Liver (tissue), 9 donors: ENCODE measurements around the gene OR1F1. TPM values are rescaled to one million over a fixed set of nuclear protein-coding genes. Genes with fewer than 3 reads are reported as not detected.

Experiments used
- DNase-seq: peaks from one replicate; pipeline ENCODE4 v3.0.0-alpha.2; 2017; ENCODE audit warnings: low spot score
- H3K27ac ChIP-seq, 2 donors: one replicate each; pipeline ENCODE4 v1.7.0; 2013; ENCODE audit warnings: inconsistent platforms in 2 of 2, low read length in 2 of 2, control low read depth in 1 of 2, low read depth in 1 of 2, mild to moderate bottlenecking in 1 of 2
- H3K27me3 ChIP-seq, 4 donors: one replicate each; pipeline versions ENCODE4 v1.6.1 to v1.7.0; 2013; ENCODE audit warnings: low read length in 3 of 4, inconsistent platforms in 1 of 4, mild to moderate bottlenecking in 1 of 4, moderate library complexity in 1 of 4; ENCODE audit not compliant: control insufficient read depth in 4 of 4, insufficient read depth in 4 of 4
- H3K36me3 ChIP-seq, 4 donors: one replicate each; pipeline versions ENCODE4 v1.6.1 to v1.7.0; 2013; ENCODE audit warnings: low read length in 3 of 4, mild to moderate bottlenecking in 3 of 4, low read depth in 1 of 4, moderate library complexity in 1 of 4; ENCODE audit not compliant: control insufficient read depth in 4 of 4, insufficient read depth in 3 of 4
- H3K4me1 ChIP-seq, 4 donors: one replicate each; pipeline versions ENCODE4 v1.6.1 to v1.7.0; 2013; ENCODE audit warnings: low read length in 3 of 4, mild to moderate bottlenecking in 3 of 4, moderate library complexity in 1 of 4; ENCODE audit not compliant: control insufficient read depth in 4 of 4, insufficient read depth in 4 of 4
- H3K4me3 ChIP-seq, 3 donors: one replicate each; pipeline versions ENCODE4 v1.6.1 to v1.7.0; 2013; ENCODE audit warnings: low read length in 3 of 3, control low read depth in 1 of 3, low read depth in 1 of 3, mild to moderate bottlenecking in 1 of 3
- H3K9ac ChIP-seq, 2 donors: one replicate each; pipeline ENCODE4 v1.7.0; 2013; ENCODE audit warnings: low read length in 2 of 2, mild to moderate bottlenecking in 2 of 2, moderate library complexity in 2 of 2, control low read depth in 1 of 2, low read depth in 1 of 2
- H3K9me3 ChIP-seq, 4 donors: one replicate each; pipeline versions ENCODE4 v1.6.1 to v1.7.0; 2013; ENCODE audit warnings: low read length in 3 of 4; ENCODE audit not compliant: control insufficient read depth in 4 of 4
- EGR1 ChIP-seq, 2 donors: IDR thresholded peaks; 2 replicates each; pipeline ENCODE4 v1.6.1; 2016 to 2018; ENCODE audit warnings: antibody characterized with exemption in 2 of 2, low read depth in 2 of 2
- FOXA1 ChIP-seq: IDR thresholded peaks from 2 replicates; pipeline ENCODE4 v1.6.1; 2016; ENCODE audit warnings: antibody characterized with exemption
- FOXA2 ChIP-seq: IDR thresholded peaks from 2 replicates; pipeline ENCODE4 v1.6.1; 2016; ENCODE audit warnings: antibody characterized with exemption
- GABPA ChIP-seq, 2 donors: IDR thresholded peaks in 1 of 2; conservative IDR thresholded peaks in 1 of 2; 2 replicates each; pipeline ENCODE4 v1.6.1; 2016; ENCODE audit warnings: antibody characterized with exemption in 2 of 2, mild to moderate bottlenecking in 1 of 2, moderate library complexity in 1 of 2
- HNF4A ChIP-seq, 2 donors: conservative IDR thresholded peaks; 2 replicates each; pipeline ENCODE4 v1.6.1; 2016; ENCODE audit warnings: antibody characterized with exemption in 2 of 2, mild to moderate bottlenecking in 2 of 2
- JUND ChIP-seq, 2 donors: IDR thresholded peaks; 2 replicates each; pipeline ENCODE4 v1.6.1; 2016; ENCODE audit warnings: antibody characterized with exemption in 2 of 2
- NR2F2 ChIP-seq: IDR thresholded peaks from 2 replicates; pipeline ENCODE4 v1.6.1; 2016; ENCODE audit warnings: antibody characterized with exemption
- RAD21 ChIP-seq, 2 donors: IDR thresholded peaks; 2 replicates each; pipeline ENCODE4 v1.6.1; 2016; ENCODE audit warnings: antibody characterized with exemption in 2 of 2, mild to moderate bottlenecking in 2 of 2
- REST ChIP-seq: IDR thresholded peaks from 2 replicates; pipeline ENCODE4 v1.6.1; 2016; ENCODE audit warnings: antibody characterized with exemption, mild to moderate bottlenecking
- RXRA ChIP-seq, 2 donors: IDR thresholded peaks; 2 replicates each; pipeline ENCODE4 v1.6.1; 2017 to 2018; ENCODE audit warnings: antibody characterized with exemption in 2 of 2, mild to moderate bottlenecking in 1 of 2
- SP1 ChIP-seq: IDR thresholded peaks from 2 replicates; pipeline ENCODE4 v1.6.1; 2018; ENCODE audit warnings: antibody characterized with exemption, mild to moderate bottlenecking
- TAF1 ChIP-seq: conservative IDR thresholded peaks from 2 replicates; pipeline ENCODE4 v1.6.1; 2016; ENCODE audit warnings: antibody characterized with exemption, mild to moderate bottlenecking
- YY1 ChIP-seq: IDR thresholded peaks from 2 replicates; pipeline ENCODE4 v1.6.1; 2016; ENCODE audit warnings: antibody characterized with exemption, mild to moderate bottlenecking
- ZBTB33 ChIP-seq: IDR thresholded peaks from 2 replicates; pipeline ENCODE4 v1.6.1; 2016; ENCODE audit warnings: antibody characterized with exemption
- WGBS: extraction: QIAGEN DNeasy Blood & Tissue Kit; methylation state at CpG from one replicate; pipeline ENCODE4 v1.1.7; 2013; 5-methylcytosine and 5-hydroxymethylcytosine counted together
- polyA plus RNA-seq, 2 donors: library from polyadenylated mRNA; stranded (reverse) in 1 of 2; unstranded in 1 of 2; fragments of 200-250 nt in 1 of 2; fragments of >200 nt in 1 of 2; fragmentation: Nextera tagmentation in 1 of 2; extraction: Ambion mirVana in 1 of 2; gene quantifications; one replicate each; pipeline versions ENCODE4 v1.2.1 to v1.2.3, GENCODE V29; 2013 to 2015
- total RNA-seq, 2 donors: library from RNA; depleted of rRNA; stranded (reverse); fragments of >200 nt; gene quantifications; one replicate each; pipeline ENCODE4 v1.2.3, GENCODE V29; 2014
- TF ChIP-seq, protein P1 (sequence below): IDR thresholded peaks from 2 replicates; pipeline ENCODE4 v1.6.1; 2016; ENCODE audit warnings: antibody characterized with exemption
- donor health status: healthy.
- donor health status: healthy.
- donor health status: healthy.
- donor health status: healthy.
- donor health status: healthy.

The OR1F1 gene
- total and polyA plus RNA-seq, 4 donors = not detected

DNA sequence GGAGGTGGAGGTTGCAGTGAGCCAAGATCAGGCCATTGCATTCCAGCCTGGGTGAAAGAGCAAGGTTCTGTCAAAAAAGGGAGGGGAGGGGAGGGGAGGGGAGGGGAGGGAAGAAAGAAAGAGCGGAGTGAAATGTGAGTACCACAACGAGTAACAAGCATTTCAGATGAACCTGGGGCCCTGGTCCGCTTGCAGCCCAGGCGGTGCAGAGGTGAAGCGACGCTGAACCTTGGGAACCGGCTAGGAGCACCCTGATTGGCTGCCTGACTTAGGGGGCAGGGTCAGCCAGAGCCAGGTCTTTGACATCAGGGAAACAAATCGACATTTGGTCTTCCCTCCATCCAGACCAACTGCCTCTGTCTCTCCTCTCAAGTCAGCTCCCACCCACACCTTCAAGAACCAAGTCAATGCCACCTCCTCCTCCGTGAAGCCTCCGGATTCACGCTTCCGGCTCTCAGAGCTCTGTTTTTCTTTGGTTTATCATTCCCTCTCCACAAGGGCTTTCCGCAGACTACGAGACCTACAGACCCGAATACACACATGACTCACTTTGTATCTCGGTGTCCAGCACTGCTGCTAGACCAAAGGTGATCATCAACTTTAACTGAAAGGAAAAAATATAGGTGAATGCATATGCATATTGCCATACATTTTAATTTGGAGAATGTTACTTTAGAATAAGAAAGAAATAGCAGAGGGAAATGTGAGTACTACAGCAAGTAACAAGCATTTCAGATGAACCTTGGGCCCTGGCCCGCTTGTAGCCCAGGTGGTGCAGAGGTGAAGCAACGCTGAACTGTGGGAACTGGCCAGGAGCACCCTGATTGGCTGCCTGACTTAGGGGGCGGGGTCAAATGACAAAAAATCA lies 19.3 kb downstream of the OR1F1 start:
- WGBS = 70% methylated on average over 19 of the region's 19 CpGs
- Histone ChIP-seq H3K27me3 (no peaks in the 10 kb centered on the region), H3K9me3 (peaks cover 9 to 24% (median 14%) of the 10 kb centered on the region in 4 donors)

DNA sequence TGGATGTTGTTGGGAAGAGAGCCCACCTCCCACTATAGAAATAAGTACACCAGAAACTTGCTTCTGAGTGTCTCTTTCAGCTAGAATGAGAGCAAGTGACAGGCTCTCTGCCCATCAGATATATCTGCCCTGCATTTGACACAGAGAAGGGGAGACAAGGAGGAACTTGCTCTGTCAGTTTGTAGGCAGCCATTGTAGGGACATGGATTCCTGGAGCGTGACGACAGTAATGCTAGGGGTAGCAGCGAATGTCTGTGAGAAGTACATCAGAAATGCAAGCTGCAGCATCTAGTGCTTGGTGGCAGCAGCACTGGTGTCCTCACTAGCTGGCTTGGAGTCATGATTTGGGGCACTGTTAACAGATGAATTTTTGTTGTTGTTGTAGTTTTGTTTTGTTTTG lies 24.0 kb downstream of the OR1F1 start:
- no peak overlapping the region for H3K4me3 ChIP-seq
- H3K36me3 ChIP-seq = no peaks in the 10 kb centered on the region
- H3K4me1 ChIP-seq = no peaks in the 10 kb centered on the region
- H3K27me3 ChIP-seq = no peaks in the 10 kb centered on the region
- no peak for DNase-seq
- WGBS = 80% methylated on average over 3 of the region's 3 CpGs
- H3K9me3 ChIP-seq = peaks cover 4 to 23% (median 12%) of the 10 kb centered on the region in 4 donors
- no peak overlapping the region for H3K9ac ChIP-seq
- no peak for TF ChIP-seq TAF1
- no peak for TF ChIP-seq GABPA (IDR thresholded peaks at IDR 0.05 in 1 of 2, conservative IDR thresholded peaks at IDR 0.05 in 1 of 2)
- no peak for TF ChIP-seq EGR1 (IDR thresholded peaks at IDR 0.05; ENCODE audit: low read depth in 2 of 2)
- TF ChIP-seq RXRA (IDR thresholded peaks at IDR 0.05) = no peak
- no peak for TF ChIP-seq SP1
- TF ChIP-seq, protein P1, sequence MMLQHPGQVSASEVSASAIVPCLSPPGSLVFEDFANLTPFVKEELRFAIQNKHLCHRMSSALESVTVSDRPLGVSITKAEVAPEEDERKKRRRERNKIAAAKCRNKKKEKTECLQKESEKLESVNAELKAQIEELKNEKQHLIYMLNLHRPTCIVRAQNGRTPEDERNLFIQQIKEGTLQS = no peak
- TF ChIP-seq YY1 = no peak
- TF ChIP-seq FOXA2 = no peak
- no peak overlapping the region for H3K27ac ChIP-seq

More for the DNA sequence above, 19.3 kb downstream of the OR1F1 start:
- Histone ChIP-seq H3K27ac (no peak overlapping the region), H3K4me3 (no peak overlapping the region), H3K4me1 (no peaks in the 10 kb centered on the region), H3K36me3 (no peaks in the 10 kb centered on the region), H3K9ac (no peak overlapping the region)
- no peak for DNase-seq
- TF ChIP-seq ZBTB33 (no peak), FOXA2 (no peak), NR2F2 (no peak), RXRA (IDR thresholded peaks at IDR 0.05) (no peak), RAD21 (IDR thresholded peaks at IDR 0.05) (no peak), YY1 (no peak), JUND (IDR thresholded peaks at IDR 0.05) (no peak), HNF4A (conservative IDR thresholded peaks at IDR 0.05) (no peak), SP1 (no peak), FOXA1 (no peak), REST (no peak), EGR1 (IDR thresholded peaks at IDR 0.05; ENCODE audit: low read depth in 2 of 2) (no peak)
